PFSK-1 (cell line): ENCODE measurements around the gene CCR2.

ENCODE experiments used
- FOXP2 ChIP-seq: optimal IDR thresholded peaks from 2 replicates; pipeline ENCODE3; 2011; ENCODE audit warnings: borderline replicate concordance, control low read depth, inconsistent platforms; ENCODE audit not compliant: insufficient read depth; ENCODE audit errors: extremely low read length, extremely low read depth
- POLR2AphosphoS5 ChIP-seq: IDR thresholded peaks from 2 replicates; pipeline ENCODE4 v1.6.1; 2012; ENCODE audit warnings: low read depth, mild to moderate bottlenecking, control low read depth, low read length, moderate library complexity
- SIN3A ChIP-seq: IDR thresholded peaks from 2 replicates; pipeline ENCODE4 v1.6.1; 2012; ENCODE audit warnings: mild to moderate bottlenecking, low read length, moderate library complexity, borderline replicate concordance; ENCODE audit not compliant: insufficient read depth
- TAF1 ChIP-seq: IDR thresholded peaks from 2 replicates; pipeline ENCODE4 v1.6.1; 2012; ENCODE audit warnings: low read length, control low read depth, borderline replicate concordance; ENCODE audit not compliant: insufficient read depth
- TF ChIP-seq, protein P1 (sequence below), 2 experiments: IDR thresholded peaks; 2 replicates each; pipeline versions ENCODE4 v1.6.1 to v1.8.0; 2011 to 2012; ENCODE audit warnings: low read depth in 2 of 2, low read length in 2 of 2, control low read depth in 1 of 2, inconsistent platforms in 1 of 2, mild to moderate bottlenecking in 1 of 2, moderate library complexity in 1 of 2; ENCODE audit not compliant: insufficient read depth in 1 of 2

The CCR2 gene

DNA sequence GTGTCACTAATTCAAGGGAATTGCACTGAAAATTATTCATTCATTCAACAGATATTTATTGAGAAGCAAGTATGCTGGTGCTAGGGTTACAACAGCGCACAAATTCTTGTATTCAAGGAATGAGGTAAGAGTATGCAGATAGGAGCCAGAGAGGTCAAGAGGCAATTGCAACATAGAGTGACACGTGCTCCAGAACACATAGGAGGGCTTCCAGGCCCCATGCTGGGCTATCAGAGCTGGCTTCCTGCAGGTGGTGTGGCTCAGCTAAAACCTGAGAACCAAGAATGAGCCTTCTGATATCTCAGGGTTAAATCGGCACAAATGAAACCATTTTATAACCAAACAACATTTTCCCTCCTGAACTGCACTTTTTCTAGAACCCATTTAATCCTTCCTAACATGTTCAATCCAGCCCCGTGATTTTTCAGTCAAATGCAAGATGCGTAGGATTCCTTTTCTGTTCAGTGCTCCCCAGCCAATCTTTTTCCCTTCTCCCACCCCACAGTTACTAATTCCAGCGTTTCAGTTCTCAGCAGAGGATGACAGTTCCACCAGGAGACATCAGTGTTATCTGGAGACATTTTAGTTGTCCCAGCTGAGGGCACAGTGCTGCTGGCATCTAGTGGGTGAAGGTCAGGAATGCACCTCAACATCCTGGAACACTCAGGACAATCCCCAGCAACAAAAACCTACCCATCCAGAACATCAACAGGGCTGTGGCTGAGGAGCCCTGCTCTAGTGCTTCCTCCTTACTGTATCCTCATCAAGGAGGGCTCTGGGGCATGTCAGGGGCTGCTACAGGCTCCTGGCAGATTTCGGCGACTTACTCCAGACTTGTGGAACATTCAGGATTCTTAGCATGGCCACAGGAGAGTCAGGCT is 39.9 kb downstream of the CCR2 start:
- TF ChIP-seq TAF1 (no peak), POLR2AphosphoS5 (no peak), FOXP2 (no peak), SIN3A (no peak)
- TF ChIP-seq, protein P1, sequence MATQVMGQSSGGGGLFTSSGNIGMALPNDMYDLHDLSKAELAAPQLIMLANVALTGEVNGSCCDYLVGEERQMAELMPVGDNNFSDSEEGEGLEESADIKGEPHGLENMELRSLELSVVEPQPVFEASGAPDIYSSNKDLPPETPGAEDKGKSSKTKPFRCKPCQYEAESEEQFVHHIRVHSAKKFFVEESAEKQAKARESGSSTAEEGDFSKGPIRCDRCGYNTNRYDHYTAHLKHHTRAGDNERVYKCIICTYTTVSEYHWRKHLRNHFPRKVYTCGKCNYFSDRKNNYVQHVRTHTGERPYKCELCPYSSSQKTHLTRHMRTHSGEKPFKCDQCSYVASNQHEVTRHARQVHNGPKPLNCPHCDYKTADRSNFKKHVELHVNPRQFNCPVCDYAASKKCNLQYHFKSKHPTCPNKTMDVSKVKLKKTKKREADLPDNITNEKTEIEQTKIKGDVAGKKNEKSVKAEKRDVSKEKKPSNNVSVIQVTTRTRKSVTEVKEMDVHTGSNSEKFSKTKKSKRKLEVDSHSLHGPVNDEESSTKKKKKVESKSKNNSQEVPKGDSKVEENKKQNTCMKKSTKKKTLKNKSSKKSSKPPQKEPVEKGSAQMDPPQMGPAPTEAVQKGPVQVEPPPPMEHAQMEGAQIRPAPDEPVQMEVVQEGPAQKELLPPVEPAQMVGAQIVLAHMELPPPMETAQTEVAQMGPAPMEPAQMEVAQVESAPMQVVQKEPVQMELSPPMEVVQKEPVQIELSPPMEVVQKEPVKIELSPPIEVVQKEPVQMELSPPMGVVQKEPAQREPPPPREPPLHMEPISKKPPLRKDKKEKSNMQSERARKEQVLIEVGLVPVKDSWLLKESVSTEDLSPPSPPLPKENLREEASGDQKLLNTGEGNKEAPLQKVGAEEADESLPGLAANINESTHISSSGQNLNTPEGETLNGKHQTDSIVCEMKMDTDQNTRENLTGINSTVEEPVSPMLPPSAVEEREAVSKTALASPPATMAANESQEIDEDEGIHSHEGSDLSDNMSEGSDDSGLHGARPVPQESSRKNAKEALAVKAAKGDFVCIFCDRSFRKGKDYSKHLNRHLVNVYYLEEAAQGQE (IDR thresholded peaks at IDR 0.05; ENCODE audit: insufficient read depth in 1 of 2, low read depth in 2 of 2, low read length in 2 of 2) = no peak

DNA sequence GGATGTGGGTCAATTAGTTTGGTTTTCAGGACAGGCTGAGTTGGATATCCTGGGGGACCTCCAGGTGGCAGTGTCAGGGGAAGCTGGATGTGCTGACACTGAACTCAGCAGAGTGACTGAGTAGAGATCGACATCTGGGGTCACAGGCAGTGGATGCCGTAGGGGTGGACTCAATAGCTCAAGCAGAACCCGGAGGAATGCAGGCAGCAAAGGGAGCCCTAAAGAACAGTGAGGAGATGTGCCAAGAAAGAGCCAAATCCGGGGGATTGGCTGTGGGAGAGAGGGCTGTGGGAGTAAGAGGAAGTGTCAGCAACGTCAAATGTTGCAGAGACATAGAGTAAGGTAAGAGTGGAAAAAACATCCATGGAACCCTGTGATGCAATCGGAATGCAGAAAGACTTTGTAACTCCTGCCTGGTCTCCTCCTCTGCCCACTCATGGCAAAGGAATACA is 41.3 kb downstream of the CCR2 start:
- no peak for TF ChIP-seq TAF1
- no peak for TF ChIP-seq SIN3A
- TF ChIP-seq, protein P1 (IDR thresholded peaks at IDR 0.05; ENCODE audit: insufficient read depth in 1 of 2, low read depth in 2 of 2, low read length in 2 of 2) = no peak
- no peak for TF ChIP-seq POLR2AphosphoS5
- no peak for TF ChIP-seq FOXP2

DNA sequence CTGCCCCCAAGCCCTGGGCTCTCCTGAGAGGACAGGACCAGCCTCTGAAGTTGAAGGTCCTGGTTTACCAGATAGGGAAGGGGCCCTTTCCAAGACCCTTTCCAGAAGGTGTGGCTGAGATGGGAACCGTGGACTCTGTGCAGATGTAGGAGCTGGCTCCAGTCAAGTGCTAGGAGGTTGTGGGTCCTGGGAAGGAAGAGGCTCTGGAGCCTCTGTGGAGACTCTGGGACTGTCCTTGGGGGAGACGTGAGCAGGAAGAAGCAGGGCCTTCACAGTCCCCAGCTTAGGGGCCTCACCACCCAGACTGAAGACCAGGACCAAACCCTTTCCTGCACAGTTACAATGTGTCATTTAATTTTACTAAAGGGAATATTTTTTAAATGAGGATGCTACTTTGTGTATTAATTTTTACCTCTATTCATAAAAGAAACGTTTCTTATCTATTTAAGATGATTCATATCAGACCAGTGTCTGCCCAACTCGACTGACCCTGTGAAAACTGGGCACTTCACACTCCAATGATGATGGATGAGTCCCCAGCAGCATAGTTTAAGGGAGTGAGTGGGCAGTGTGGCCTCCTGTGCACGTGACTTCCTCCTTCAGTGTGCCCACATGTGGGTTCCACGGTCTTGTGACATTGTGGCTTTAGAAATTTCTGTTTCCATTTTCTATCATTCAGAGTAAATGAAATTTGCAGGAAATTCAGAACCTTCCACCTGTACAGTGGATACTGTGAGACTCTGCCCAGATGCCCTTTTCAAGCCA is 42.0 kb downstream of the CCR2 start:
- TF ChIP-seq POLR2AphosphoS5 = no peak
- no peak for TF ChIP-seq SIN3A
- TF ChIP-seq FOXP2 = no peak
- TF ChIP-seq, protein P1 (IDR thresholded peaks at IDR 0.05; ENCODE audit: insufficient read depth in 1 of 2, low read depth in 2 of 2, low read length in 2 of 2) = no peak
- TF ChIP-seq TAF1 = no peak

DNA sequence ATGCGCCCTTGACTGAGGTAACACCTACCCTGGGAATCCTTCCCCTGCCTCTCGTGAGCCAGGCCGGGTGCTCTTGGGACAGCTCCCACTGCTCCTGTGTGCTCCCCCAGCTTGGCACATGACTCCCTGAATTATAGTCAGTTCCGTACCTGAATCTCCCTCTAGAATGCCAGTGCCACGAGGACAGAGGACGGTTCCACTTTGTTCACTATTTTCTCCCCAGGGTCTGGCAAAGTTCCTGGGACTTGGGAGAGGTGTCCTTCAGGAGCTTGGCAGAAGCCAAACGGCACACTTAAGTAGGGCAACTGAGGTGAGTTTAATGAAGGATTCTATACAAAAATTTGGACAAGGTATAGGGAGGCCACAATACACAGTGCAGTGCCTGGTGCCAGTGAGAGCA is 43.2 kb downstream of the CCR2 start:
- TF ChIP-seq SIN3A (no peak), FOXP2 (no peak), POLR2AphosphoS5 (no peak), TAF1 (no peak)
- TF ChIP-seq, protein P1 (IDR thresholded peaks at IDR 0.05; ENCODE audit: insufficient read depth in 1 of 2, low read depth in 2 of 2, low read length in 2 of 2) = no peak
